Embryonic facial prominence (tissue), 1 donor: Measurements from ENCODE around the gene ACKR4.
A peak's percentile ranks its signal among the peaks of the same experiment; 100 is the strongest.

Experiments used
- DNase-seq: peaks from one replicate; pipeline ENCODE4 v3.0.0-alpha.2; 2016; ENCODE audit errors: extremely low spot score

The ACKR4 gene

GRCh38 chr3:132641837-132642538, 44.9 kb downstream of the ACKR4 start:
- DNase-seq = peak; percentile 71

- DNase-seq = no peak
Observed at GRCh38 chr3:132642539-132642847, 45.4 kb downstream of the ACKR4 start.

- DNase-seq = no peak
Observed at GRCh38 chr3:132643366-132643765, 46.3 kb downstream of the ACKR4 start.

GRCh38 chr3:132645058-132645457, 48.0 kb downstream of the ACKR4 start:
- DNase-seq = no peak

- no peak for DNase-seq
Observed at GRCh38 chr3:132650153-132650552, 53.1 kb downstream of the ACKR4 start.
